GM23338 (cell line): Measurements from ENCODE around the gene LMOD3. TPM values are rescaled to one million over a fixed set of nuclear protein-coding genes. Genes with fewer than 3 reads are reported as not detected.
A peak's percentile ranks its signal among the peaks of the same experiment; 100 is the strongest.

Source experiments
- ATAC-seq: fragments of 200-7000 bp; cut with Tn5 transposase; 3 replicates; pipeline ENCODE4 v1.9.1; 2020
- DNase-seq: peaks from one replicate; pipeline ENCODE4 v3.0.0-alpha.2; 2015; ENCODE audit warnings: low spot score
- H2AFZ ChIP-seq: fragments of 200-600 bp; sonication (generic); 2 replicates; pipeline ENCODE4 v1.8.0; 2016; ENCODE audit warnings: antibody characterized with exemption, mild to moderate bottlenecking, moderate library complexity
- H3F3A ChIP-seq: fragments of 200-600 bp; sonication (generic); replicated peaks from 2 replicates; pipeline ENCODE4 v1.8.0; 2017; ENCODE audit warnings: antibody characterized with exemption, mixed run types, low read depth
- H3K27ac ChIP-seq: fragments of 200-600 bp; sonication (generic); 2 replicates; pipeline ENCODE4 v1.6.1; 2016; ENCODE audit warnings: low read depth
- H3K27me3 ChIP-seq: fragments of 200-600 bp; sonication (generic); 2 replicates; pipeline ENCODE4 v1.8.0; 2016; ENCODE audit warnings: mild to moderate bottlenecking, mixed run types, moderate library complexity; ENCODE audit not compliant: insufficient read depth
- H3K36me3 ChIP-seq: fragments of 200-600 bp; sonication (generic); 2 replicates; pipeline ENCODE4 v1.8.0; 2016; ENCODE audit warnings: mild to moderate bottlenecking; ENCODE audit not compliant: insufficient read depth
- H3K4me1 ChIP-seq: fragments of 200-600 bp; sonication (generic); 2 replicates; pipeline ENCODE4 v1.8.0; 2016; ENCODE audit warnings: mild to moderate bottlenecking, moderate library complexity; ENCODE audit not compliant: insufficient read depth
- H3K4me2 ChIP-seq: fragments of 200-600 bp; sonication (generic); 2 replicates; pipeline ENCODE4 v1.7.1; 2017; ENCODE audit warnings: mixed run types
- H3K4me3 ChIP-seq: fragments of 200-600 bp; sonication (generic); 2 replicates; pipeline ENCODE4 v1.6.1; 2016; ENCODE audit warnings: mixed run types
- H3K79me2 ChIP-seq: fragments of 200-600 bp; sonication (generic); replicated peaks from 2 replicates; pipeline ENCODE4 v1.8.0; 2017; ENCODE audit warnings: mild to moderate bottlenecking; ENCODE audit not compliant: insufficient read depth
- H3K9me2 ChIP-seq: fragments of 200-600 bp; sonication (generic); 2 replicates; pipeline ENCODE4 v1.8.0; 2017; ENCODE audit not compliant: insufficient read depth
- H4K20me1 ChIP-seq: fragments of 200-600 bp; sonication (generic); replicated peaks from 2 replicates; pipeline ENCODE4 v1.8.0; 2017; ENCODE audit warnings: mild to moderate bottlenecking; ENCODE audit not compliant: insufficient read depth
- H3K27ac Mint-ChIP-seq: 2 replicates; pipeline ENCODE4 v1.8.0; 2020; ENCODE audit warnings: inconsistent platforms, mild to moderate bottlenecking, moderate library complexity, mixed read lengths
- H3K27me3 Mint-ChIP-seq: 3 replicates; pipeline ENCODE4 v1.8.0; 2022; ENCODE audit warnings: low read depth, mild to moderate bottlenecking, moderate library complexity, mixed read lengths, inconsistent platforms; ENCODE audit not compliant: insufficient read depth, poor library complexity
- H3K36me3 Mint-ChIP-seq: 3 replicates; pipeline ENCODE4 v1.8.0; 2021; ENCODE audit warnings: low read depth, mild to moderate bottlenecking, inconsistent platforms, moderate library complexity, mixed read lengths
- H3K4me1 Mint-ChIP-seq: 3 replicates; pipeline ENCODE4 v1.8.0; 2020; ENCODE audit warnings: mild to moderate bottlenecking, inconsistent platforms, mixed read lengths
- H3K4me3 Mint-ChIP-seq: 3 replicates; pipeline ENCODE4 v1.8.0; 2021; ENCODE audit warnings: moderate library complexity, mild to moderate bottlenecking, inconsistent platforms, mixed read lengths
- H3K9me3 Mint-ChIP-seq: 3 replicates; pipeline ENCODE4 v1.8.0; 2020; ENCODE audit warnings: moderate library complexity, mild to moderate bottlenecking, inconsistent platforms, mixed read lengths
- CREB1 ChIP-seq: fragments of 250-450 bp; sonication (Bioruptor Pico); IDR thresholded peaks from 2 replicates; pipeline ENCODE4 v1.5.0; 2020; ENCODE audit warnings: low read depth, mild to moderate bottlenecking, moderate library complexity
- EZH2 ChIP-seq: fragments of 200-600 bp; sonication (generic); IDR thresholded peaks from one replicate; pipeline ENCODE4 v1.8.0; 2017; ENCODE audit warnings: antibody characterized with exemption, mild to moderate bottlenecking, low read depth; ENCODE audit not compliant: unreplicated experiment
- EZH2phosphoT487 ChIP-seq: fragments of 200-600 bp; sonication (generic); IDR thresholded peaks from one replicate; pipeline ENCODE4 v1.8.1; 2018; ENCODE audit warnings: antibody characterized with exemption; ENCODE audit not compliant: unreplicated experiment
- JUNB ChIP-seq: IDR thresholded peaks from one replicate; pipeline ENCODE4 v1.6.1; 2016; ENCODE audit warnings: antibody characterized with exemption; ENCODE audit not compliant: unreplicated experiment
- NANOG ChIP-seq: IDR thresholded peaks from 2 replicates; pipeline ENCODE4 v1.6.1; 2016; ENCODE audit warnings: antibody characterized with exemption, borderline replicate concordance
- POLR2AphosphoS5 ChIP-seq: IDR thresholded peaks from 2 replicates; pipeline ENCODE4 v1.6.1; 2016; ENCODE audit warnings: antibody characterized with exemption, low read depth
- STAT1 ChIP-seq: IDR thresholded peaks from one replicate; pipeline ENCODE4 v1.6.1; 2016; ENCODE audit warnings: antibody characterized with exemption; ENCODE audit not compliant: unreplicated experiment
- ZNF114 ChIP-seq: fragments of 250-450 bp; sonication (Bioruptor Pico); IDR thresholded peaks from 2 replicates; pipeline ENCODE4 v1.5.0; 2020; ENCODE audit warnings: mild to moderate bottlenecking, moderate library complexity
- ZNF331 ChIP-seq: fragments of 250-450 bp; sonication (Bioruptor Pico); IDR thresholded peaks from 2 replicates; pipeline ENCODE4 v1.5.0; 2020; ENCODE audit warnings: low read depth, mild to moderate bottlenecking, moderate library complexity
- long read RNA-seq: library from polyadenylated mRNA; unstranded; transcript quantifications from one replicate; pipeline ENCODE4 v2.0.0, GENCODE V29; 2020; ENCODE audit not compliant: unreplicated experiment
- polyA plus RNA-seq: library from polyadenylated mRNA; unstranded; fragments of >200 nt; fragmentation: Nextera tagmentation; extraction: Ambion mirVana; gene quantifications from 2 replicates; pipeline ENCODE4 v1.2.1, GENCODE V29; 2016
- total RNA-seq: library from RNA; depleted of rRNA; stranded (reverse); fragments of >200 nt; shearing (Covaris generic); gene quantifications from 2 replicates; pipeline ENCODE4 v1.2.3, GENCODE V29; 2014; rRNA removed
- TF ChIP-seq, protein P1 (sequence below), 2 experiments: fragments of 200-600 bp in 1 of 2; sonication (generic) in 1 of 2; conservative IDR thresholded peaks; 2 replicates each; pipeline versions ENCODE4 v1.5.1 to v1.6.1; 2016 to 2017; ENCODE audit warnings: antibody characterized with exemption in 2 of 2, low read depth in 2 of 2, mild to moderate bottlenecking in 2 of 2, moderate library complexity in 1 of 2
- TF ChIP-seq, protein P2 (sequence below): fragments of 250-450 bp; sonication (Bioruptor Pico); IDR thresholded peaks from 2 replicates; pipeline ENCODE4 v1.5.0; 2020; ENCODE audit warnings: mild to moderate bottlenecking, moderate library complexity
- TF ChIP-seq, protein P3 (sequence below): IDR thresholded peaks from 2 replicates; pipeline ENCODE4 v1.6.1; 2016; ENCODE audit warnings: antibody characterized with exemption

LMOD3 gene
- not detected in 2 replicates for total RNA-seq
- 0.06 TPM in 1 of 2 replicates, not detected in the other for polyA plus RNA-seq
- long read RNA-seq = 0 reads

DNA sequence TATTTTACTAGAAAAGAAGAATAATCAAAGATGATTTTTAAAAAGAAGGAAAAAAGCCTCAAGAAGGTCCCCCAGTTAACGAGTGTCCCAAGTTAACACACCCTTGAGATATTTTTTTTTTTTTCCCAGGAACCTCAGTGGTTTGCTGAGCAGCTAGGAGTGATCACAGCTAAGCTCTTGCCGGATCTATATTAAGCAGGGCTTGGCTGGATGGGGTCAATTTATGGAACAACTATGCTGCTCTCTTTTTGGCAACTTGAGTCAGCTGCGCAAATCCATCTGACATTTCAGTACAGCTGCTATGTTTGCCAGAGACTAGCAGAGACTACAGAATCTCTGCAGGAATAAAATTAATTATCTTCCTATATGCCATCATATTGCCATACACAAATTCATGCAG is at the start of gene LMOD3:
Gene LMOD3, minus strand, starts transcription at position 193 of the 400 bp plus-strand sequence. CDS start 209 bp downstream, outside the sequence.
- Histone ChIP-seq H3K4me1 (peaks cover 3% of the 10 kb centered on the region; the same call in 1 of the 2 replicates), H3K27ac (no peak within 1 kb of the TSS), H3K36me3 (no peaks in the 10 kb centered on the region), H3K4me3 (no peak within 1 kb of the TSS), H3K9me2 (no peaks in the 10 kb centered on the region), H3K79me2 (no peaks in the 10 kb centered on the region), H2AFZ (peak within 1 kb of the TSS; percentile 18; the same call in 1 of the 2 replicates), H3K27me3 (no peaks in the 10 kb centered on the region), H4K20me1 (no peaks in the 10 kb centered on the region), H3K4me2 (no peak within 1 kb of the TSS), H3F3A (no peaks in the 10 kb centered on the region)
- Mint-ChIP-seq H3K9me3 (no peaks in the 10 kb centered on the region), H3K4me3 (no peak within 1 kb of the TSS), H3K4me1 (peaks cover 8% of the 10 kb centered on the region; the same call in 2 of the 3 replicates), H3K36me3 (no peaks in the 10 kb centered on the region), H3K27ac (no peak within 1 kb of the TSS), H3K27me3 (no peaks in the 10 kb centered on the region)
- DNase-seq = no peak
- ATAC-seq = no peak
- TF ChIP-seq STAT1 (no peak), CREB1 (CRISPR knock-in tag) (no peak), JUNB (no peak), ZNF331 (no peak), ZNF114 (CRISPR knock-in tag) (no peak), EZH2phosphoT487 (no peak), POLR2AphosphoS5 (no peak), NANOG (no peak), EZH2 (no peak)
- TF ChIP-seq, protein P1, sequence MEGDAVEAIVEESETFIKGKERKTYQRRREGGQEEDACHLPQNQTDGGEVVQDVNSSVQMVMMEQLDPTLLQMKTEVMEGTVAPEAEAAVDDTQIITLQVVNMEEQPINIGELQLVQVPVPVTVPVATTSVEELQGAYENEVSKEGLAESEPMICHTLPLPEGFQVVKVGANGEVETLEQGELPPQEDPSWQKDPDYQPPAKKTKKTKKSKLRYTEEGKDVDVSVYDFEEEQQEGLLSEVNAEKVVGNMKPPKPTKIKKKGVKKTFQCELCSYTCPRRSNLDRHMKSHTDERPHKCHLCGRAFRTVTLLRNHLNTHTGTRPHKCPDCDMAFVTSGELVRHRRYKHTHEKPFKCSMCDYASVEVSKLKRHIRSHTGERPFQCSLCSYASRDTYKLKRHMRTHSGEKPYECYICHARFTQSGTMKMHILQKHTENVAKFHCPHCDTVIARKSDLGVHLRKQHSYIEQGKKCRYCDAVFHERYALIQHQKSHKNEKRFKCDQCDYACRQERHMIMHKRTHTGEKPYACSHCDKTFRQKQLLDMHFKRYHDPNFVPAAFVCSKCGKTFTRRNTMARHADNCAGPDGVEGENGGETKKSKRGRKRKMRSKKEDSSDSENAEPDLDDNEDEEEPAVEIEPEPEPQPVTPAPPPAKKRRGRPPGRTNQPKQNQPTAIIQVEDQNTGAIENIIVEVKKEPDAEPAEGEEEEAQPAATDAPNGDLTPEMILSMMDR (conservative IDR thresholded peaks at IDR 0.05; ENCODE audit: low read depth in 2 of 2) = no peak
- TF ChIP-seq, protein P2, sequence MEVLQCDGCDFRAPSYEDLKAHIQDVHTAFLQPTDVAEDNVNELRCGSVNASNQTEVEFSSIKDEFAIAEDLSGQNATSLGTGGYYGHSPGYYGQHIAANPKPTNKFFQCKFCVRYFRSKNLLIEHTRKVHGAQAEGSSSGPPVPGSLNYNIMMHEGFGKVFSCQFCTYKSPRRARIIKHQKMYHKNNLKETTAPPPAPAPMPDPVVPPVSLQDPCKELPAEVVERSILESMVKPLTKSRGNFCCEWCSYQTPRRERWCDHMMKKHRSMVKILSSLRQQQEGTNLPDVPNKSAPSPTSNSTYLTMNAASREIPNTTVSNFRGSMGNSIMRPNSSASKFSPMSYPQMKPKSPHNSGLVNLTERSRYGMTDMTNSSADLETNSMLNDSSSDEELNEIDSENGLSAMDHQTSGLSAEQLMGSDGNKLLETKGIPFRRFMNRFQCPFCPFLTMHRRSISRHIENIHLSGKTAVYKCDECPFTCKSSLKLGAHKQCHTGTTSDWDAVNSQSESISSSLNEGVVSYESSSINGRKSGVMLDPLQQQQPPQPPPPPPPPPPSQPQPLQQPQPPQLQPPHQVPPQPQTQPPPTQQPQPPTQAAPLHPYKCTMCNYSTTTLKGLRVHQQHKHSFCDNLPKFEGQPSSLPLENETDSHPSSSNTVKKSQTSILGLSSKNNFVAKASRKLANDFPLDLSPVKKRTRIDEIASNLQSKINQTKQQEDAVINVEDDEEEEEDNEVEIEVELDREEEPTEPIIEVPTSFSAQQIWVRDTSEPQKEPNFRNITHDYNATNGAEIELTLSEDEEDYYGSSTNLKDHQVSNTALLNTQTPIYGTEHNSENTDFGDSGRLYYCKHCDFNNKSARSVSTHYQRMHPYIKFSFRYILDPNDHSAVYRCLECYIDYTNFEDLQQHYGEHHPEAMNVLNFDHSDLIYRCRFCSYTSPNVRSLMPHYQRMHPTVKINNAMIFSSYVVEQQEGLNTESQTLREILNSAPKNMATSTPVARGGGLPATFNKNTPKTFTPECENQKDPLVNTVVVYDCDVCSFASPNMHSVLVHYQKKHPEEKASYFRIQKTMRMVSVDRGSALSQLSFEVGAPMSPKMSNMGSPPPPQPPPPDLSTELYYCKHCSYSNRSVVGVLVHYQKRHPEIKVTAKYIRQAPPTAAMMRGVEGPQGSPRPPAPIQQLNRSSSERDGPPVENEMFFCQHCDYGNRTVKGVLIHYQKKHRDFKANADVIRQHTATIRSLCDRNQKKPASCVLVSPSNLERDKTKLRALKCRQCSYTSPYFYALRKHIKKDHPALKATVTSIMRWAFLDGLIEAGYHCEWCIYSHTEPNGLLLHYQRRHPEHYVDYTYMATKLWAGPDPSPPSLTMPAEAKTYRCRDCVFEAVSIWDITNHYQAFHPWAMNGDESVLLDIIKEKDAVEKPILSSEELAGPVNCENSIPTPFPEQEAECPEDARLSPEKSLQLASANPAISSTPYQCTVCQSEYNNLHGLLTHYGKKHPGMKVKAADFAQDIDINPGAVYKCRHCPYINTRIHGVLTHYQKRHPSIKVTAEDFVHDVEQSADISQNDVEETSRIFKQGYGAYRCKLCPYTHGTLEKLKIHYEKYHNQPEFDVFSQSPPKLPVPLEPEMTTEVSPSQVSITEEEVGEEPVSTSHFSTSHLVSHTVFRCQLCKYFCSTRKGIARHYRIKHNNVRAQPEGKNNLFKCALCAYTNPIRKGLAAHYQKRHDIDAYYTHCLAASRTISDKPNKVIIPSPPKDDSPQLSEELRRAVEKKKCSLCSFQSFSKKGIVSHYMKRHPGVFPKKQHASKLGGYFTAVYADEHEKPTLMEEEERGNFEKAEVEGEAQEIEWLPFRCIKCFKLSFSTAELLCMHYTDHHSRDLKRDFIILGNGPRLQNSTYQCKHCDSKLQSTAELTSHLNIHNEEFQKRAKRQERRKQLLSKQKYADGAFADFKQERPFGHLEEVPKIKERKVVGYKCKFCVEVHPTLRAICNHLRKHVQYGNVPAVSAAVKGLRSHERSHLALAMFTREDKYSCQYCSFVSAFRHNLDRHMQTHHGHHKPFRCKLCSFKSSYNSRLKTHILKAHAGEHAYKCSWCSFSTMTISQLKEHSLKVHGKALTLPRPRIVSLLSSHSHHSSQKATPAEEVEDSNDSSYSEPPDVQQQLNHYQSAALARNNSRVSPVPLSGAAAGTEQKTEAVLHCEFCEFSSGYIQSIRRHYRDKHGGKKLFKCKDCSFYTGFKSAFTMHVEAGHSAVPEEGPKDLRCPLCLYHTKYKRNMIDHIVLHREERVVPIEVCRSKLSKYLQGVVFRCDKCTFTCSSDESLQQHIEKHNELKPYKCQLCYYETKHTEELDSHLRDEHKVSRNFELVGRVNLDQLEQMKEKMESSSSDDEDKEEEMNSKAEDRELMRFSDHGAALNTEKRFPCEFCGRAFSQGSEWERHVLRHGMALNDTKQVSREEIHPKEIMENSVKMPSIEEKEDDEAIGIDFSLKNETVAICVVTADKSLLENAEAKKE (CRISPR knock-in tag) = no peak
- TF ChIP-seq, protein P3, sequence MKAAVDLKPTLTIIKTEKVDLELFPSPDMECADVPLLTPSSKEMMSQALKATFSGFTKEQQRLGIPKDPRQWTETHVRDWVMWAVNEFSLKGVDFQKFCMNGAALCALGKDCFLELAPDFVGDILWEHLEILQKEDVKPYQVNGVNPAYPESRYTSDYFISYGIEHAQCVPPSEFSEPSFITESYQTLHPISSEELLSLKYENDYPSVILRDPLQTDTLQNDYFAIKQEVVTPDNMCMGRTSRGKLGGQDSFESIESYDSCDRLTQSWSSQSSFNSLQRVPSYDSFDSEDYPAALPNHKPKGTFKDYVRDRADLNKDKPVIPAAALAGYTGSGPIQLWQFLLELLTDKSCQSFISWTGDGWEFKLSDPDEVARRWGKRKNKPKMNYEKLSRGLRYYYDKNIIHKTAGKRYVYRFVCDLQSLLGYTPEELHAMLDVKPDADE = no peak
